GM19238 (cell line): ENCODE results near the gene FAM114A2.

Experiments used
- DNase-seq: peaks from one replicate; pipeline ENCODE4 v3.0.0; 2011; ENCODE audit warnings: low spot score; ENCODE audit not compliant: insufficient read length

Gene FAM114A2

DNA sequence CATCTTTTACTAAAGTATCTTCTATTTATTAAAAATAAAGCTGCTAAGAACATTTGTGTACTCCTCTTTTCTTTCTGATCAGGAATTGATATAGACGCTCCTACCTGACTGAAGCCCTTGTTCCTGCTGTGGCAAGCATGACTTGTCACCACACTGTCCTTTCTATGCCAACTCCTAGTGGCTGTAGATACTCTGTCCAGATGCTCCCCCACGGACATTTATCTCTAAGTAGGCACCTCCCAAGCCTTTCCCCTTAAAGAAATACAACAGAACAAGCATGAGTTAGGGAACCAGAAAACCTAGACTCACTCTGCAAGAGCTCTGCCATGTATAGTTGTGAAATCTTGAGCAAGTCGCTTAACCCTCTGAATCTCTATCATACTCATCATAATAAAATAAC is 53.2 kb downstream of the FAM114A2 start:
- DNase-seq, result no peak

DNA sequence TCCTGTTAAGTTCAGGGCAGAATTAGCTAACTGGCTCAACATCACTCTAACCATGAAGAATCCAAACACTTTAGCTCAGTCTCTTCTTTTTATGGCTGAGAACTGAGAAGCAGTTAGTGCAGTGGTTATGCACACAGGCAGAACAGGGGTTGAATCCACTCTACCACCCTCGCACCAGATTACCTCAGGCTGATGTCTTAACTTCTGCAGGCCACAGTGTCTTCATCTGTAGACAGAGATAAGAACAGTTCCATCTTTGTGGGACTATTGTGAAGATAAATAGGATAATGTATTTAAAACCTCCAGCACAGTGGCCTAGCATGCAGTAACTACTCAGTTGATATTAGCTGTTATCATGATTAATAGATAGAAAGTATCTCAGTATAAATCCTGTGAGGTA is 54.8 kb downstream of the FAM114A2 start:
- no peak for DNase-seq

DNA sequence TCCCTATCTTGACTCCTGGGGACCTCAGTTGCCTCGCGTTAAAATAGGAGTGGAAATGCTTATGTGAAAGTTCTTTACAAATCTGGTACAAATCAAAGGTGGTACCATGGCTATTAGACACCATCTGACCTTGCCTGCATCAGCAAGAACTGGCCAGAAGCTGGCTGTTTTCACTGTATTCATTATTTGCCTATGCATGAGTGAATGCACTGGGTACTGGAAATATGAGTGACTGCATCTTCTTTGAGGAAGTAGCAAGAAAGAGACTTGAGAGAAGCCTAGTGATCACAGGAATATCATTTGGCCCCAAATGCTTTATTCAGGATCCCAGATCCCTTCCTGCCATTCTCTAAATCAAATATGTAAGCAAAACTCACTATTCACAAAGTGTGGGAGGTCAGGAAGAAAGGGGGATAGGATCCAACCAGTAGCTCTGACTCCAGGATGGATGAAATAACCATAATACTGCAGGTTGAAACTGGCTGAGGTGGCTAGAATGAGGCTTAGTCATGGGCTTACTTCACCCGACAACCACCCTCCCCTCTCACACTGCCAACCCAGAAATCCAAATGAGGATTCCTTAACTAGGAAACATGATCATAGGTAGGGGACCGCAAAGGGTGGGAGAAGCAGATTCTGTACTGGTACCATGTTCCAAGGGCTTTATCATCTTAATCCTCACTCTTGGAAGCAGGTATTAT is 56.7 kb downstream of the FAM114A2 start:
- DNase-seq, result no peak

DNA sequence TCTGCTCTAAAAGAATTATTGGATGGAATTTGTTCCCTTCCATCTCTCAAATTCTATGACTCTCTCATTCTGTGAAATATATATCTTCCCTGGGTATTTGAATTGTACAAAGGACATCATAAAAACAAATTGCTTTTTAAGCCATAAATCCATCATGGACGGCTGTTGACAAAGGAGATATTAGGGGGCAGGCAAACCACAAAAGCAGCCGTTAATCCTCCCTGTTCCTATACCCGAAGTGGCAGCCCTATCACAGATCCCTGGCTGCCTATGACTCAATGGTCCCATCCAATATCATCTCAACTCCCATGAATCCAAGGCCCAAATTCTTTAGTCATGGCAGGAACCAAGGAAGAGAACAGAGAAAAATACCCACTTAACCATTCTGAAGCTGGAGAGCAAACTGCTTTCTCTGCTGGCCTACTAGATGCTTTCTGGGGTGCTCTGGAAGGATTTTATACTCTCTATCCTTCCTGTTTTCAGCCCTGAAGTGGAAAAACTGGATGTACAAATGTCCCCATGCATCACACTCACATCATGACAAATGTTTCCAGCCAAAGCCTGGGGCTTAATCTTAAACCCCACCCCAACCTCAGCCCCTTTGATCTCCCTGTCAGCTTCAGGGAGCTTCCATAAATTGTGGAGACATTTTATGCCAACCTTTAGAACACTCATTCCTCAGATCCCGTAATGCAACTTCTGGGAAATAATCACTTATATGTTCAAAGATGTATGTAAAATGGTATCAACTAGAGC is 59.5 kb downstream of the FAM114A2 start:
- no peak for DNase-seq

DNA sequence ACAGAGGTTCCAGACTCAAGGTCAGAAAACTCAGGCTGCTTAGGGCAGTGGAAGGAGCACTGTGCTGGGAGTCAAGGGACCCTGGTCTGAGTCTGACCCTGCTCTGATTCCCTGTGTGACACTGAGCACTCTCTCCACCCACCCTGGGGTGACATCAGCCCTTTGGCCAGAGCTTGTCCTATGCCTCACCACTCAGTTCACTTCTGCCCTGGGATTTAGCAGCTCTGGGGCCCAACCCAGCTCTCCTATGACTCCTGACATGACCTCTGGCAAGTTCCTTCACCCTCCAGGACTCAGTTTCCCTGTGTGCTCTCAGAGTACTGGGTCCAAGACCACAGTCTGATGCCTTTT is 63.9 kb downstream of the FAM114A2 start:
- no peak for DNase-seq

DNA sequence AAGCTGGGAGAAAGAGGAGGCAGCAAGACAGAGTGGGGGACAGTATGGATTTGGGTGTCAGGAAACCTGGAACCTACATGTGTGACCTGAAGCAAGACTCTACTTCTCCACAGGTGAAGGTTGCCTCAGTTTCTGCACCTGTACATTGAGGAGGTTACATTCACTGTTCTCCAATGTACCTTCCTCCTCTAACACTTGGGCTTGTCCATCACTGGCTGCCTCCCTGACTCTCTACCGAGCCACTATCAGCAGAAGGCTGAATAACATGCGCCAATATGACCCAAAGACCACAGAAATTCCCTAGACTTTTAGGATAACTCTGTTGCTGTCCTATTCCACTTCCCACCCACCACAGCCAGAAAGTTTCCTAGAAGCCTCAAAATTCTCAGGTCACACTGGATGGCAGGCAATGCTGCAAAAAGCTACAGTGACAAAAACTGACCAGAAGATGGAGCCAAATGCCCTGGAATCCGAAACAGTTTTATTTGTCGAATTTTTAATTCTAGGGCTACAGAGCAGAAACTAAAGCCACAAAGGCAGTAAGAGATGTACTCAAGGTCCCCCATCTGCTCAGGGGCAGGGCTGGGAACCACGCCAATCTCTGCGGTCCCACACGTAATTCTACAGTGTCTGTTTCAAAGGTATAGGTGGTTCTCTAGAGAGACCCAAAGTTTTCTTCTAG is 64.4 kb downstream of the FAM114A2 start:
- DNase-seq, result peak; percentile 30

DNA sequence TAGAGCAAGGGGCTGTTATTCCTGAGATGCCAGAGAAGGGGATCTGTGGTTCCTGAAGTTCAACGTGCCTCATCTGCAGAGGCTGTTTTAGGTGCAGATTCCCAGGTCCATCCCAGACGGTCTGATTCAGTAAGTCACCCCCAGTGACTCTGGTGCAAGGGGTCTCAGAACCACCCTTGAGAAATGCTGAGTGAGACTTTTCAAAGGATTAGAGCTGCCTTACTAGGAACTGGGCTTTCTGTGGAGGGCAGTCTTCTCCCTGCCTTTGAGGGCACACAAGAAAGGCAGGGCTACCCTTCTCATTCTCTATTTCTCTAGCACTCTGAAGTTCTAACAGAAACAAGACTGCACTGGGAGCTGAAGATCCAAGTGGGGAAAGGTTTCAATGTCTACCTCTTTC is 66.5 kb downstream of the FAM114A2 start:
- no peak for DNase-seq

DNA sequence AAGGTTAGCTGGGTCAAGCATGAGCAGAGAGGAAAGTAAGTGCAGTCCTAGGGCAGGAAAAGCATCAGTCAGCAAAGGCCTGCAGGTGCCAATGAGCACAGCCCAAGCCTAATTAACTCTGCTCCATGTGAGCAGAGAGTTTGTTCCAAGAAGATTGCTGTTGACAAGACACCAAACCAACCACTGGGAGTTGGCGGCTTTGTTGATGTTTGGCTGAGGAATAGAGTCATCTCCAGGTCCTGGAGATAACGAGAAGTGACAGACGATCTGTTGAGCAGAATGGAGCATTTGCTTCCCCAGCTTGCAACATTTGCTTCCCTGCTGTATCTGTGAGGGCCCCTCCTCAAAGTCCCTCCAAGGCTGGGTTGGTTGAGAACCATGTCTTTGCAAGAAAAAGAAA is 68.2 kb downstream of the FAM114A2 start:
- no peak for DNase-seq

DNA sequence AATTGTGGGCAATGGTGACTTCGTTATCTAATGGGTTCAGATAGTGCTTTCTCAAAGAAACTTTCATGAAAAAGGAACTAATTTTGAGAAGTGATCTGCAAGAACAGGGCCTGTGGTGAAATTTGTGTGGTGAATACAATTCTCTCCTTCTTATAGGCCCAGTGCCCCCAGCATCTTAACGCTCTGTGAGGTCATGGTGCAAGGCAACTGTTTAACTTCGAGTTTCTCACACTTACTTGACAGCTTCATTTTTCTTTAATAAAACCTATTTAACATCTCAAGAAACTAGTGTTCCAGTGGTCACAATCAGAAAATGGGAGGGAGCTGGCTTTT is 69.2 kb downstream of the FAM114A2 start:
- no peak for DNase-seq

DNA sequence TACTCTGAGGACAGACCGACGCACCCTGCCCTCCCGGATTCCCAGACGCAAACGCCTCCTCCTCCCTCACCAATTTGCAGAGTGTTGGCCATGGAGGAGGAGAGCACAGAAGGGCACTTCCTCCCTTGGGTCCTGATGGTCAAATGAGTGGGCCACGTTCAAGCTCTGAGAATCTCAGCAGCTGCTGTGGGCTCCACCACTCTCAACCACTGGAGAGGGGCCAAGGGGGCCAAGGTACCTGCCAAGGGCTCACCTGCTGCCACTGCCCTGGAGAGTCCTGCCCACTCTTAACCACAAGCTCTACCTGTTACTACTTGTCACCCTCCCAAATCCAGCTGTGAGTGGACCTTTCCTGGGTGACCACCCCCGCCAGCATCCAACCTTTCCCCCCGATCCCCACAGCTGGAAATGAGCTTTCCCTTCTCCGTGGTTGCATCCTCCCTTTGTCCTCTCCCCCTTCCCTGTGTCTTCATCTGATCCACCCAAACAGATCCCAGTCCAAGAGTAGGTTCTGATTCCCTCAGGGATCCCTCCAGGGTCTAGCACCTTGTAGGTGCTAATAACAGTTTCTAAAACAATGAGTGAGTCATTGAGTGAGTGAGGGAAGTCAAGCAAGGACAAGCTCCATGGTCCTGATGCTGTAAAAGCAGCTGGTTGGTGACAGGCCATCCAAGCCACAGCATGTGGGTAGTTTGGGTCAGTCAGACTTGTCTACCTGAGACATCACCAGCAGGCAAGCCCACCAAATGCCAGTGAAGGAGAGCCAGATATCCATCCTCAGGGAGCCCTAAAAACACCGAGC is 69.7 kb downstream of the FAM114A2 start:
- DNase-seq, result no peak

DNA sequence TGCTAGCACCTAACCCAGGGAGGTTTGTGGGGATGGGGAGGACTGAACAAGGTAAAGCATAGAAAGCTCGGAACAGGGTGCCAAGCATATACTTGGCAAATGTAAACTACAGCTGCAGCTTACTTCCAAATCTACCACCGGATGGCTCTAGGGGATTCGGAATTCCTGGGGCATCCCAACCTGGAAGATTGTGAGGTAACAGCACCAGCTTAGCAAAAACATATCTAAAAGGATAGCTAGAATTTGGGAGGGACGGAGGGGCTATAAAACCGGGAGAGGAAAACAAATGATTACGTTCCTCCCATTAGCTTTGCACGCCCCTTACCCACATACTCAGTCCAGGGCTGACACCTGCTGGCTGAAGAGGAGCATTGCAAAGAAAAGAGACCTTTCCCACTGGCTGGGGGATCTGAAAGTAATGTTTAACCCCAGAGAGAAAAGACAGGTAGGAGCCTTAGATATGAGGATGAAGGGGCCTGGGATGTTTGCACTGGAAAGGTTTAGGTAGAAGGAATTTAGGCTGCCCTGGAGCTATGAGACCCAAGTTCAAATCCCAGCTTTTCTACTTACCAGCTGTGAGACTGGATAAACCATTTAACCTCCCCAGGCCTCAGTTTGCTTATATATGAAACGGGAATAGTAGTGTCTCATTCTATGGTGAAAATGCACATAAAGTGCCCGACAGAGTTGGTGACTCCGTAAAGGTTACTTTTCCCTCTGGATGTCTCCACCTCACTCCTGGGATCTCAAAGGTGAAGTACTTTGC is 73.6 kb downstream of the FAM114A2 start:
- peak; percentile 63 for DNase-seq

DNA sequence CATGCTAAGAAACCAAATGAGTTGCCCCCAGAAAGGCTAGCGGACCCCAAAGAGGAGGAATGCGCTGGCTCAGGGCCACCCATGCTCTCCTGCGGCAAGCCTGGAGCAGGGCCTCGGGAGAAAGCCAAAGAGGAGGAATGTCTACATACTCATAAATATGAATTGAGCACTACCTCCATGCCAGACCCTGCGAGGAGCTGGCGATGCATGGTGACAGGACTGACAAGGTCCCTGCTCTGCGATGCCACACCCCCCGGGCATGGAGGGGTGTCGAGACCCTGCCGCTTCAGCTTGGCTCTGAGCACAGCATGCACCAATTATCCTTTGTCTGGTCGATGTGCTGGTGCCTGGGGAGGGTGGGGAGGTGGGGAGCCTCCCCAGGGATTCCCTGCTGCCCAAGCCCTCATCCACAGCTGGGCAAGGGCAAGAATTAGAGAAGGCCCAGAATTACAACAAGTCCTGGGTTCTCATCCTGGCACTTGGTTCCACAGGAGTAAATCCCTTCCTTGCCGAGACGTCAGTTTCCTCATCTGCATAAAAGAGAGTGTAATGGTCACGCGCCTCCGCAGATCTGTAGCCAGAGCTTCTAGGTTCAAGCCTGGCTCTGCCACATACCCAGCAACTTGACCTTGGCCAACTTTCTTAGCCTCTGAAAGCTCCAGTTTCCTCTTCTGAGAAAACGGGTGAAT is 74.4 kb downstream of the FAM114A2 start:
- no peak for DNase-seq

DNA sequence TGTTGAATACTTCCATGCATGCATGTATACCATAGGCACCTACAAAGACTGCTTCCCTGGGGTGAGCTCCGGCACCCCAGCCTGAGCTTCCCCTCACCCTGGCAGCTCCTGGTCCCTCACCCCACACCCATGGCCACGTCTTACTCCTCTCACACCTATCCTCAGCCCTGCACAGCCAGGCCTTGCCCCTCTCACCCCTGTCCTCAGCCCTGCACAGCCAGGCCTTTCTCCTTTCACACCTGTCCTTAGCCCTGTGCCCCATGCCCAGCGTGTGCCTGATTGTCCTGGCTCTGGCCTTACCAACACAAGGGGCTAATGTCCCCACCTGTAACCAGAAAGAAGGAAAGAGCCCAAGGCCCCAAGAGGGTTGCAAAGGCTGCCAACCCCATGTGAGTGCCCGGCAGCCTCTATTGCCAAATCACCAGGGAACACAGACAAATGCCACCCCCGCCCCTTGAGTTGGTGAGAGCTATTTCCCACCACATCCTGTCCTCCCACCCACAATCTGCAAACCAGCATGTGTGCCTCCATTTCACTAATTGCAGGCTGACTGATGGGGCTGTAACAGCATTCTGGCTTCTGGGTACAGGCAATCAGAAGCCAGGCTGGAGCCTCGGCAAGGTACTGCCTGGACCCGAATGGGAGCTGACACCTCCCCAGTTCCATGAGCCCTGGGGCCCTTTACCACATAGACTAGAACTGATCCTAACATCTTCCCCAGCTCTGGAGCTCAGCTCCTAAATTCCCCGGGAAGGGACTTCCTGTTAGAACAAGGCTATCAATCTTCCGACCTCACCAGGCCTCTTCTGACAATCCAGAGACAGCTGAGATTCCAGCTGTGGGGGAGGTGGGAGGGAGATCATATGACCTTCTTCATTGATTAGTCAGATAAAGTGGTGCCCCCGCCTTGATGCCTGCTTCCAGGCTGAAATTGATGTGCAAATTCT is 78.2 kb downstream of the FAM114A2 start:
- DNase-seq, result no peak

DNA sequence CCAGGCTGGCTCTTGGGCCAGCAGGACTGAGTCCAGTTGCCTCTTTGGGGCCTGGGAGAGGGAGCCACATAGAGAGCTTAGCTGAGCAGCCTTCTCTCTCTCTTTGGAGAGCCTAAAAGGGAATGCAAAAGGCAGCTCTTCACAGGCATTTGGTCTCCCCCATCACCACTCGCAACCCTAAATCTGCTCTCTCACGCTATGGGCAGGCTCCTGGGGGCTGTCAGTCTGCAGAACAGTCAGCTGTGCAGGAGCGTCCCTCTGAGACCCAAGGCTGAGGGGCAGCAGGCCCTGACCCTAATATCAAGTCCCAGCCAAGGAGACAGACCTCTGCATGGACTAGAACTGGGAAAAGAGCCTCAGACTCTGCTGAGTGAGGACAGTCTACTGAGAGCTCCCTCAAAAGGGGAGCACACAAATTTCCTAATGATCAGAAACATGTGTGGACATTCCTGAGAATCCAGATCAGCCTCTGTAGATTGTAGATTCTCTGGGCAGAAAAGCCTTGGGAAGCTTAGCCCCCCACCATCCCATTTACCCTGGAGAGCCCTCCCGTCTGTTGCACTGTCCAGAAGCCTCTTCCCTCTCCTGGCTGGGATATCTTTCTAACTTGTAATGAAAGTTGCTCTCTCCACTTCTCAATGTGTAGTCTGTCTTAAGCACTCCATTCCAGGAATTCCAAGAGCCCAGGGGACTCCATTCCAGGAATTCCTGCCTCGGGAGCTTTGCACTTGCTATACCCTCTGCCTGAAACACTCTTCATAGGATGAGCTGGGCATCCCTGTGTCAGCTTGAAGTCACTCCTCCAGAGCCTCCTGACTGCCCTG is 79.4 kb downstream of the FAM114A2 start:
- DNase-seq, result no peak

DNA sequence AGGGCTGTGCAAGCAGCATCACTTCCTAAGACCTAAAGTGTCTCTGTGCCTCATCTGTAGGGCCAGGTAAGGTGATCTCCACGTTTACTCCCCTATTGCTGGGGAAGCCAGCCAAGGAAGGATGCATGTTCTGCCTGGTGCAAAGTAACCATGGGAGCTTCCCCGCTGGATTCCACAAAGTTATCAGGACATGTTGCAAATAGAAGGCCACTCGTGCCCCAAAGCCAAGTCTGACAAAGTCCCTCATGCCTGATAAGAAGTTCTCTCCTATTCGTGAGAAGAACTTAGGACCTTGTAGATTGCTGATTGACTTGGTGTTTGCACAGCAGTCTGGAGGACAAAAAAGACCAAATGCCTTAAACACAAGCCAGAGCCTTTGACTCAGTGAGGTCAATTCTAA is 81.5 kb downstream of the FAM114A2 start:
- no peak for DNase-seq

DNA sequence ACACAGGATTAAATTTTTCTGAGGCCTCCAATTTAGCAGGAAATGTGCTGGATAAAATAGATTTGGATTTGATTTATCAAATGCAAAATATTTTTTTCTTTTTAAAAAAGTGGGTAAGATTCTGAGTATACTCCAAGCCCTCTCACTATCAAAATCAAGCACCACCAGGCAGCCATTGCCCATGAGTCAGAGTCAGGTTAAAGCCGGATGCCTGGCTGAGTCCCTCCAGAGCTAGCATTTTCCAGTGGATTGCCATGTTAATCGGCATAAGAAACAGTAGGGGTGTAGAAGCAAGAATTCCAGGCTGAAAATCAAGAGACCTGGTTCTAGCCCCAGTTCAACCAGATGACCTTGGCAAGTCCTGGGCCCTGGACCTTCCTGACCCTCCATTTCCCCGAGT is 85.3 kb downstream of the FAM114A2 start:
- DNase-seq, result no peak

DNA sequence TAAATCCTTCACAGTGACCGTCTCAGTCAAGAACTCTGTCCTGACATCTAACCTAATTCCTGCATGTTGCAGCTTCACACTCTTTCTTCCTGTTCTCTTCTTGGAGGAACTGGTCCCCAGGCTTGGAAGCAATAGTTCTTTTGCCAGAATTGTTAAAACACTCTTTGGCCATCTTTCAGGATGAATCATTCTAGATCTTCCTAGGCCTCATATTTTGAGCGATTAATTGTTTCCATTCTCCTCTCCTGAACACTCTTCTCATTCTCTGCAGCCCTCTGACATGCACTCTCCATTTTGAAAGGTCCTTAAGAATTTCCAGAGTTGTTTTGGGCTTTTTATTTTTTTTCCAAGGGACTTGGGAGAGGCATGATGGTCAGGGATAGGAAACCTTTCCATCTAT is 85.8 kb downstream of the FAM114A2 start:
- DNase-seq, result no peak

DNA sequence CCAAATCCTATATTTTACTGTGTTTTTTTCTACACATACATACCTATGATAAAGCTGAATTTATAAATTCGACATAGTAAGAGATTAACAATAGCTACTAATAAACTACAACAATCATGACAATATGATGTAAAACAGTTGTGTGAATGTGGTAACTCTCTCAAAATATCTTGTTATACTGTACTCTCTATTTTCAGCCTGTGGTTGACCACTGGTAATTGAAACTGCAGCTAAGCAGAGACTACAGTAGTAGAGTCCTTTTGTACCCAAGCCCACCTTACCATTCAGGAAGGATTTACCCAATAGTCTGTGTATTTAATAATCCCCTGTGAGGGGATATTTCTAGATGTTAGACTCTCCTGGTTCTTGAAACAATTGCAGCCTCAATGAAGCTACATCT is 86.7 kb downstream of the FAM114A2 start:
- DNase-seq, result no peak

DNA sequence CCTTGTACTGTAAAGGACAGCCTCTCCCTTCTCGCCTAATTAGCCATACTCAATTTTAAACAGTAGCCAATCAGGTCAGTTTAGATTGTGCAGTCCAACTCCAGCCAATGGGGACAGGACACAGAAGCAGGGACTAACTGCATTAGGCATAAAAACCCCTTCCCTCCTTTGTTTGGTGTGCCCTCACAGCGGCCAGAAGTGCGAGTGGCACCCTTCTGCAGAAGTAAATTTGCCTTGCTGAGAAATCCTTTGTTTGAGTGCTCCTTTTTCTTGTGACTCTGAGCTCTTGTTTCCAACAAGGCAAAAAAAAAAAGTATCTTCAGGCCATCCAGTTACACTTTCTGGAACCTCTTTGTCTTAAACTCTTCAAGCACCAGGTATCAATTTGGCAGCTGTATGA is 97.4 kb downstream of the FAM114A2 start:
- DNase-seq, result no peak
